Liver (tissue), 3 donors: ENCODE measurements around the gene LTO1.

Experiments
- CTCF ChIP-seq: fragments of 150-350 bp; IDR thresholded peaks from 2 replicates; pipeline ENCODE4 v1.5.1; 2017; ENCODE audit warnings: improper control_type of control experiment, low read depth, low read length; ENCODE audit not compliant: missing input control
- EGR1 ChIP-seq, 2 donors: IDR thresholded peaks; 2 replicates each; pipeline ENCODE4 v1.6.1; 2016 to 2018; ENCODE audit warnings: antibody characterized with exemption in 2 of 2, low read depth in 2 of 2
- FOXA1 ChIP-seq: IDR thresholded peaks from 2 replicates; pipeline ENCODE4 v1.6.1; 2016; ENCODE audit warnings: antibody characterized with exemption
- GABPA ChIP-seq, 2 donors: IDR thresholded peaks in 1 of 2; conservative IDR thresholded peaks in 1 of 2; 2 replicates each; pipeline ENCODE4 v1.6.1; 2016; ENCODE audit warnings: antibody characterized with exemption in 2 of 2, mild to moderate bottlenecking in 1 of 2, moderate library complexity in 1 of 2
- JUND ChIP-seq, 2 donors: IDR thresholded peaks; 2 replicates each; pipeline ENCODE4 v1.6.1; 2016; ENCODE audit warnings: antibody characterized with exemption in 2 of 2
- RAD21 ChIP-seq, 2 donors: IDR thresholded peaks; 2 replicates each; pipeline ENCODE4 v1.6.1; 2016; ENCODE audit warnings: antibody characterized with exemption in 2 of 2, mild to moderate bottlenecking in 2 of 2
- REST ChIP-seq: IDR thresholded peaks from 2 replicates; pipeline ENCODE4 v1.6.1; 2016; ENCODE audit warnings: antibody characterized with exemption, mild to moderate bottlenecking
- RXRA ChIP-seq, 2 donors: IDR thresholded peaks; 2 replicates each; pipeline ENCODE4 v1.6.1; 2017 to 2018; ENCODE audit warnings: antibody characterized with exemption in 2 of 2, mild to moderate bottlenecking in 1 of 2
- SP1 ChIP-seq: IDR thresholded peaks from 2 replicates; pipeline ENCODE4 v1.6.1; 2018; ENCODE audit warnings: antibody characterized with exemption, mild to moderate bottlenecking
- TAF1 ChIP-seq: conservative IDR thresholded peaks from 2 replicates; pipeline ENCODE4 v1.6.1; 2016; ENCODE audit warnings: antibody characterized with exemption, mild to moderate bottlenecking
- YY1 ChIP-seq: IDR thresholded peaks from 2 replicates; pipeline ENCODE4 v1.6.1; 2016; ENCODE audit warnings: antibody characterized with exemption, mild to moderate bottlenecking
- TF ChIP-seq, protein P1 (sequence below): IDR thresholded peaks from 2 replicates; pipeline ENCODE4 v1.6.1; 2016; ENCODE audit warnings: antibody characterized with exemption
- TF ChIP-seq, protein P2 (sequence below): IDR thresholded peaks from 2 replicates; pipeline ENCODE4 v1.6.1; 2016; ENCODE audit warnings: antibody characterized with exemption
- donor health status: healthy.
- donor health status: healthy.

DNA sequence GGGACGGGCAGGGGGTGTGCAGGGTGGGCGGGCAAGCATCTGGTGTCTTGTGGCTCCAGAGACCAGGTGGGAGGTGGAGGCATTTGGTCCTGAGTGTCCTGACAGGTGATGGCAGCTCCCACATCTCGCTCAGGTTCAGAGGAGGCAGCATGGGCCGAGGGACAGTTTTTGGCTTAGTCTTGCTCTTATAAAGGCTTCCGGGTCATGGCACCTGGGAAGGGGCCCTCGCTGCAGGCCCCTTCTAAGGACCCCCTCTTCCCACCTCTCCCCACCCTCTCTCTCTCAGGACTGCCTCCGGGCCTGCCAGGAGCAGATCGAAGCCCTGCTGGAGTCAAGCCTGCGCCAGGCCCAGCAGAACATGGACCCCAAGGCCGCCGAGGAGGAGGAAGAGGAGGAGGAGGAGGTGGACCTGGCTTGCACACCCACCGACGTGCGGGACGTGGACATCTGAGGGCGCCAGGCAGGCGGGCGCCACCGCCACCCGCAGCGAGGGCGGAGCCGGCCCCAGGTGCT, 24.3 kb downstream of the LTO1 start:
- TF ChIP-seq, protein P1, sequence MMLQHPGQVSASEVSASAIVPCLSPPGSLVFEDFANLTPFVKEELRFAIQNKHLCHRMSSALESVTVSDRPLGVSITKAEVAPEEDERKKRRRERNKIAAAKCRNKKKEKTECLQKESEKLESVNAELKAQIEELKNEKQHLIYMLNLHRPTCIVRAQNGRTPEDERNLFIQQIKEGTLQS: no peak
- TF ChIP-seq CTCF (no peak), TAF1 (no peak), FOXA1 (no peak), YY1 (no peak), RXRA (IDR thresholded peaks at IDR 0.05) (no peak), JUND (IDR thresholded peaks at IDR 0.05) (no peak), SP1 (no peak), RAD21 (IDR thresholded peaks at IDR 0.05) (no peak), REST (no peak), EGR1 (IDR thresholded peaks at IDR 0.05; ENCODE audit: low read depth in 2 of 2) (no peak), GABPA (IDR thresholded peaks at IDR 0.05 in 1 of 2, conservative IDR thresholded peaks at IDR 0.05 in 1 of 2) (no peak)
- TF ChIP-seq, protein P2, sequence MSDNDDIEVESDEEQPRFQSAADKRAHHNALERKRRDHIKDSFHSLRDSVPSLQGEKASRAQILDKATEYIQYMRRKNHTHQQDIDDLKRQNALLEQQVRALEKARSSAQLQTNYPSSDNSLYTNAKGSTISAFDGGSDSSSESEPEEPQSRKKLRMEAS: no peak
